Body of pancreas (tissue), 4 donors: Measurements from ENCODE around the gene THNSL1.

Experiments used
- POLR2A ChIP-seq, 3 donors: fragments of 450-650 bp; IDR thresholded peaks; one replicate each; pipeline ENCODE4 v1.6.1; 2016; ENCODE audit warnings: antibody characterized with exemption in 3 of 3, mild to moderate bottlenecking in 2 of 3
- TF ChIP-seq, protein P1 (sequence below), 7 experiments: fragments of 450-650 bp in 4 of 7; fragments of 200-600 bp in 3 of 7; sonication (generic) in 3 of 7; IDR thresholded peaks; one replicate each; pipeline ENCODE4 v1.5.1; 2016 to 2019; ENCODE audit warnings: antibody characterized with exemption in 7 of 7

DNA sequence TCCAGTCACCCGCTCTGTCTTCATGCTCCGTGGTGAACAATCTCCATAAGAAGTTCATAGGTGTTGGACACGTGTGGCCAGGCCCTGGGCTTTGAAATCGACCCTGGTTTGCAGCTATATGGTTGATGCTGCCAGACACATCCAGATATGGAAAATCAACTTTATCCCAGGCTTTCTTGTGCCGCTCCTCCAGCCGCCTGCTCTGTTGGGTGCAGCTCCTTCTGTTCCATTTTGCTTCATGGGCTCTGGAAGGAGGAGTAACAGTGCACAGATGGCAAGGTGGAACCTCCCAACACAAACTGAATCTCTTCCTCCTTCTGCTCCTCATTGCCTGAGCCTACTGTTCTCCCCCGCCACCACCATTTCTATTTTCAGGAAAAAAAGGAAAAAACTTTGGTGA is 44.7 kb downstream of the THNSL1 start:
- TF ChIP-seq, protein P1, sequence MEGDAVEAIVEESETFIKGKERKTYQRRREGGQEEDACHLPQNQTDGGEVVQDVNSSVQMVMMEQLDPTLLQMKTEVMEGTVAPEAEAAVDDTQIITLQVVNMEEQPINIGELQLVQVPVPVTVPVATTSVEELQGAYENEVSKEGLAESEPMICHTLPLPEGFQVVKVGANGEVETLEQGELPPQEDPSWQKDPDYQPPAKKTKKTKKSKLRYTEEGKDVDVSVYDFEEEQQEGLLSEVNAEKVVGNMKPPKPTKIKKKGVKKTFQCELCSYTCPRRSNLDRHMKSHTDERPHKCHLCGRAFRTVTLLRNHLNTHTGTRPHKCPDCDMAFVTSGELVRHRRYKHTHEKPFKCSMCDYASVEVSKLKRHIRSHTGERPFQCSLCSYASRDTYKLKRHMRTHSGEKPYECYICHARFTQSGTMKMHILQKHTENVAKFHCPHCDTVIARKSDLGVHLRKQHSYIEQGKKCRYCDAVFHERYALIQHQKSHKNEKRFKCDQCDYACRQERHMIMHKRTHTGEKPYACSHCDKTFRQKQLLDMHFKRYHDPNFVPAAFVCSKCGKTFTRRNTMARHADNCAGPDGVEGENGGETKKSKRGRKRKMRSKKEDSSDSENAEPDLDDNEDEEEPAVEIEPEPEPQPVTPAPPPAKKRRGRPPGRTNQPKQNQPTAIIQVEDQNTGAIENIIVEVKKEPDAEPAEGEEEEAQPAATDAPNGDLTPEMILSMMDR (IDR thresholded peaks at IDR 0.05), result no peak
- no peak for TF ChIP-seq POLR2A (IDR thresholded peaks at IDR 0.05)
